DLD1 (cell line): ENCODE measurements around the gene MED7.

Experiments
- in situ Hi-C: cut with HindIII; loops from 2 replicates; pipeline ENCODE4 v1.10.0; 2017; ENCODE audit warnings: low sequenced_read_pairs

The MED7 gene

GRCh38 chr5:157107508-157107907 lies 35.2 kb downstream of the MED7 start:
- in situ Hi-C loops = no loop called here

DNA sequence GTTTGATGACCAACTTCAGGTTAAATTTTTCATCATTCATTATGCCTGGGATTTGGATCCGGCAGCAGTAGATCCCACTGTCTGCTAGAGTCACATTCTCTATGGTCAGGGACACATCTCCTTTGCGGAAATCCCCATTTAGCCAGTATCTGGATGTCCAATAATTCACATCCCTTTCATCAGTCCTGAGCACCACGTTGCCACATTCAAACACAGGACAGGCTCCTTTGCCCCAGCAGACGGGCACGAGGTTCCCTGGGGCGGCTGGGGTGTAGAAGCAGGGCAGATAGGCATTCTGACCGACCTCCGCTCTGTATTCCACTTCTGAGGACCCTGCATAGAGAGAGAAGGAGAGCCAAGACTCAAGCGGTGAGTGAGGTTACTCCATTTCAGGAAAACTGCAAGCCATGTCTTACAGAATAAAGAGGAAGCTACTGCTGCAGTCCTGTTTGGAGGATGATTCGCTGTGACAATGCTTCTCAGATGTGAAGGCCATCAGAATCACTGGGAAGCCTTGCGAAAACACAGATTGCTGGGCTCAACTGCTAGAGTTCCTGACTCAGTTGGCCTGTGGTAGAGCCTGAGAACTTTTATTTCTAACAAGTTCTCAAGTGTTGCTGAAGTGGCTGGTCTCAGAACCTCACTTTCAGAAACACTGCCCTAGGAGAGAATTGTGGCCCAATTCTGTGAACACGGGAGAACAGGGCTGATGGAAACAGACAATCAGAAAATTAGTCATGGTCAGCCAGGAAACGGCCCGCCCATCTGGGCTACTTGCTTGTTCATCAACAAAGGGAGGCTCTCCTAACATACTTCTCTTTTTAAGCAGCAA lies 35.8 kb downstream of the MED7 start:
- in situ Hi-C loops = no loop called here

- in situ Hi-C loops = no loop called here
Observed at GRCh38 chr5:157100140-157100679, 42.5 kb downstream of the MED7 start.

- in situ Hi-C loops = no loop called here
Observed at GRCh38 chr5:157088342-157088990, 54.2 kb downstream of the MED7 start.
